CMK (cell line): ENCODE results near the gene CEP85L.

ENCODE experiments used
- DNase-seq: peaks from one replicate; pipeline ENCODE4 v3.0.0-alpha.2; 2010; ENCODE audit warnings: low read depth

CEP85L gene

GRCh38 chr6:118542184-118542952 is 109.0 kb downstream of the CEP85L start:
- no peak for DNase-seq

- no peak for DNase-seq
These were observed 113.8 kb downstream of the CEP85L start for GRCh38 chr6:118537574-118537973.

- DNase-seq = no peak
These were observed 114.9 kb downstream of the CEP85L start for GRCh38 chr6:118536478-118536877.

- no peak for DNase-seq
These were observed 116.1 kb downstream of the CEP85L start for GRCh38 chr6:118535176-118535844.

GRCh38 chr6:118530942-118531341 is 120.4 kb downstream of the CEP85L start:
- no peak for DNase-seq

GRCh38 chr6:118529756-118530155 is 121.6 kb downstream of the CEP85L start:
- DNase-seq = no peak

GRCh38 chr6:118528129-118528528 is 123.3 kb downstream of the CEP85L start:
- no peak for DNase-seq

- no peak for DNase-seq
These were observed 125.2 kb downstream of the CEP85L start for GRCh38 chr6:118525913-118526780.

GRCh38 chr6:118524686-118525085 is 126.7 kb downstream of the CEP85L start:
- DNase-seq = no peak

GRCh38 chr6:118523216-118523615 is 128.2 kb downstream of the CEP85L start:
- DNase-seq = no peak

- DNase-seq = no peak
These were observed 129.0 kb downstream of the CEP85L start for GRCh38 chr6:118522422-118522821.

- no peak for DNase-seq
These were observed 136.7 kb downstream of the CEP85L start for GRCh38 chr6:118514689-118515088.

- no peak for DNase-seq
These were observed 139.3 kb downstream of the CEP85L start for GRCh38 chr6:118511930-118512715.

GRCh38 chr6:118509009-118509617 is 142.3 kb downstream of the CEP85L start:
- DNase-seq = no peak

- no peak for DNase-seq
These were observed 143.8 kb downstream of the CEP85L start for GRCh38 chr6:118507636-118508035.

GRCh38 chr6:118506071-118506638 is 145.2 kb downstream of the CEP85L start:
- no peak for DNase-seq

- DNase-seq = no peak
These were observed 145.7 kb downstream of the CEP85L start for GRCh38 chr6:118505656-118506055.

- no peak for DNase-seq
These were observed 146.8 kb downstream of the CEP85L start for GRCh38 chr6:118504611-118505010.

GRCh38 chr6:118502169-118502568 is 149.2 kb downstream of the CEP85L start:
- no peak for DNase-seq

- DNase-seq = no peak
These were observed 149.6 kb downstream of the CEP85L start for GRCh38 chr6:118501765-118502164.

GRCh38 chr6:118501099-118501498 is 150.3 kb downstream of the CEP85L start:
- no peak for DNase-seq
